GM19239 (cell line): ENCODE results near the gene IGF2BP2.
A peak's percentile ranks its signal among the peaks of the same experiment; 100 is the strongest.
"Not testable (repeated sequence)": the region's sequence is repeated elsewhere in the genome, so short reads cannot be mapped to it uniquely, and the experiment has no call there.

ENCODE experiments used
- DNase-seq: peaks from one replicate; pipeline ENCODE4 v3.0.0; 2011; ENCODE audit warnings: low spot score; ENCODE audit not compliant: insufficient read length
- FAIRE-seq: peaks from 2 replicates; lab custom pipeline; 2011; peaks lifted over from hg19 to GRCh38; lab: Jason Lieb, UNC

IGF2BP2 gene

DNA sequence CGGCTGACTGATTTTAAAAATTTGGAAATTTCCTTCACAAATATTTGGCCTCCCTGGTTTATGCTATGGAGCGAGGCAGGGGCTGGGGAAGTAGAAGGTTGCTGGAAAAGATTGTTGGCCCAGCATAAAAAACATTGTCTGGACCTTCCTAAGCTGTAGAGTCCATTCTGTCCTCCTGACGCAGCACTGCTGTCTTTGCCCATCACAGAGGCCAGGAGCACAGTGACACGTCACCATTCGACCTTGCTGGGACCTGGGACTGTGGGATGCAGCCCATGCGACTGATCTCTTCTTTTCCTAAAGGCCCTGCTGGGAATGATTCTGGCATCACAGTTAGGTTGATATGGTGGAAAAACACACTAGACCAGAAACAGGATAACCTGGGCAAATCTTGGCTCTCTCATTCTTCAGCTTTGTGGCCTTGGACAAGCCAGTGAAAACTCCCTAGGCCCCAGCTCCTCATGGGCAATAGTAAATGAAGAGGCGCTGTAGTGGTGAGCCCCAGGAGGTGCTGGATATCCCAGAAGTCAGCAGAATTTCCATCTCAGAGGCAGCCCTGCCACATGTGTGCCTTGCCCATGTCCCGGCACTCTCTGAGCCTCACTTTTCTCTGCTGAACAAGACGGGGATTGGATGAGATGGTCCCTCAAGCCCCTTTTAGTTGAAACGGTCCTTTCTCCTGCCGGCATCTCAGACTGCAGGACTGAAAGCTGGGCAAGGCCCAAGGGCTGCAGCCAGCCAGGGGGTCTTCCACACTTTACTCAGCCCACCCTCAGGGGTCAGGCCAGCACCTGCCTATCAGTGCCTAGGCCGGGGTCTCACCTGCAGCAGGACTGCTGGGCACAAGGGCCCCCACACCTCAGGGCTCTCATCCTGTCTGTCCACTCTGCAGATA is 169.2 kb downstream of the IGF2BP2 start:
- DNase-seq (no peak), FAIRE-seq (no peak)

DNA sequence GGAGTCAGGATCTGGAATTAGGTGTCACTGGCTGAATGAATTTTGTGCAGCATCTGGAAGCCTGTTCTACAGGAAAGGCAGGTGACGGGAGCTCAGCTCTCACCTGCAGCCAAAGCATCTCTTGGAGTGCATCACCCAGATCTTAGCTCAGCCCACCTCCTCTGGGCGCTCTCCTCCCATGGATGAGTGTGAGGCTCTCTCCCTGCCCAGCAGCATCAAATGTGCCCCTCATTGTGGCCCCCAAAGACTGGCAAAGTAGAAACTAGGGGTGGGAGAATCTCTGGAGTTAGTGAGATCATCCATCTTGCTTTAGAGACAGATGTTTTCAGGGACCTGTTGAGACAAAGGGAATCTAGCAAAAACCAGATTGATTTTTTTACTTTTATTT is 170.1 kb downstream of the IGF2BP2 start:
- FAIRE-seq, result no peak

DNA sequence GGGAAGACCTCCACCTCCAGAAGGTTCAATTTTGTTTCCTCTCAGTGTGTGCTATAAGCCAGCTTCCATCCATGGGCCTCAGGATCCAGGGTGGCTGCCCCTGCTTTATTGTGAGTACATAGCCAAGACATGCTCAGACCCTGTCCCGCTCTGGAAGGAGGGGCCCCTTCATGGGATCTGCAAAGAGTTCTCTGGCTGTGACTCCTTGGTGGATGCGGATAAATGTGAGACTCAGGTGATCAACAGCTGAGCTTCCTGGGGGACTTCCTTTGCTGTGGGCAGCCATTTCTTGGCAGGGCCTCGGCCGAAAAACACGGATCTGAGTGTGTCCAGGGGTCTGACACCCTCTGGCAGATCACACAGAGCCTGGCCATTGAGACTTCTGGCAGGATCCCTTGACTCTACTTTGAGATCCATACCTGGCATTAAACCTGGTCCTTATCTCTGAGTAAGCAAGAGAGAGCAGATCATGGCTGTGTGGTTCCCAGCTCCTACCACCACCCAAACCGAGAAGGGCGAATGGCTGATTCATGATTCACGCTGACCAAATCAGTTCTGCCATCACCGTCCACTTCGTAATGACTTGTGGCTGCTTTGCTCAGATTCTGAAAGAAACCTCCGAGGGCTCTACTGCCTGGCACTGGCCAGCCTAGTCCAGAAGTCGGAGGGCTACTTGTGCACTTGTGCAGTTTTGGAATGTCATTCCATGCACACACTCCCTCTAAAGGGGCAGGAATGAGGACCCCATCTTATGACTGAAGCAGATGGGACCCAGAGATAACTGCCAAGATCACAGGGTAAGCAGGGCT is 170.7 kb downstream of the IGF2BP2 start:
- DNase-seq (no peak), FAIRE-seq (no peak)

More for the DNA sequence above, 170.1 kb downstream of the IGF2BP2 start:
- DNase-seq, result no peak

DNA sequence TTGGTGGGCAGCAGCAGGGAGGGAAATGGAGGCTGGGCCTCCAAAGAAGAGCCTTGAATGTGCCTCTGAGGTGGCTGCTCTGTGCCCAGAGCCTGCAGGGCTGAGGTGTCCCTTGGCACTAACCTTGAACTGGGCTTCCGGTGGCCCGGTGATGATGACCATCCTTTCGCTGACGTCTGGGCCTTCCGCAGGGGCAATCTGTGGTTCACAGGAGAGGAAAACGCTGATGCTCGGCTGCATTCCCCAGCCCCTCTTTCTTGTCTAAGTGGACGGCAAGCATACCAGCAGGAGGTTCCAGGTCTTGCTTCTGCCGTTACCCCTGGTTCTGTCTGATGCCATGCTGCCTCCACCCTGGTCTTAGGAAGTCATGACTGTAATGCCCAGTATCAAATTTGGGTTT is 172.9 kb downstream of the IGF2BP2 start:
- no peak for DNase-seq
- no peak for FAIRE-seq

DNA sequence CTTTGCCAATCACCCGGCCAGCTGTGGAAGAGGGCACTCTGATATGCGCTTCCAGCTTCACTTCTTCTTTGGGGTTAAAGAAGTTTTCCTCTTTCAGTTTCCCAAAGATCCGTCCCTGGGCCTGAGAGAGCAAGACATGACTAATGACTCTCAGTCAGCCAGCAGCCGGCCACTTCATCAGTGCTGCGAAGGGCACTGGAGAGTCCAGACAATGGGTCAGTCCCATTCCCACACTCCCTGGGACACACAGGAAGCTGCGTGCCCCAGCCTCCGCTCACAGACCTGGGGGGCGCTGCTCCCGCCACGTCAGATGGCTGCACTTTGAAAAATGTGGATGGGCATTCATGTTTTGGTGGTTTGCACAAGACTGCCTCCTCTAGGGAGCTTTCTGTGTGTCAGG is 175.4 kb downstream of the IGF2BP2 start:
- FAIRE-seq, result no peak
- no peak for DNase-seq

- DNase-seq (no peak), FAIRE-seq (no peak)
Observed at GRCh38 chr3:185648396-185648795, 176.4 kb downstream of the IGF2BP2 start.

- no peak for FAIRE-seq
Observed at GRCh38 chr3:185647880-185648210, 177.0 kb downstream of the IGF2BP2 start.

GRCh38 chr3:185647134-185647879 is 177.5 kb downstream of the IGF2BP2 start:
- no peak for FAIRE-seq
- DNase-seq, result no peak

More at GRCh38 chr3:185647880-185648210, 177.0 kb downstream of the IGF2BP2 start:
- DNase-seq, result no peak

DNA sequence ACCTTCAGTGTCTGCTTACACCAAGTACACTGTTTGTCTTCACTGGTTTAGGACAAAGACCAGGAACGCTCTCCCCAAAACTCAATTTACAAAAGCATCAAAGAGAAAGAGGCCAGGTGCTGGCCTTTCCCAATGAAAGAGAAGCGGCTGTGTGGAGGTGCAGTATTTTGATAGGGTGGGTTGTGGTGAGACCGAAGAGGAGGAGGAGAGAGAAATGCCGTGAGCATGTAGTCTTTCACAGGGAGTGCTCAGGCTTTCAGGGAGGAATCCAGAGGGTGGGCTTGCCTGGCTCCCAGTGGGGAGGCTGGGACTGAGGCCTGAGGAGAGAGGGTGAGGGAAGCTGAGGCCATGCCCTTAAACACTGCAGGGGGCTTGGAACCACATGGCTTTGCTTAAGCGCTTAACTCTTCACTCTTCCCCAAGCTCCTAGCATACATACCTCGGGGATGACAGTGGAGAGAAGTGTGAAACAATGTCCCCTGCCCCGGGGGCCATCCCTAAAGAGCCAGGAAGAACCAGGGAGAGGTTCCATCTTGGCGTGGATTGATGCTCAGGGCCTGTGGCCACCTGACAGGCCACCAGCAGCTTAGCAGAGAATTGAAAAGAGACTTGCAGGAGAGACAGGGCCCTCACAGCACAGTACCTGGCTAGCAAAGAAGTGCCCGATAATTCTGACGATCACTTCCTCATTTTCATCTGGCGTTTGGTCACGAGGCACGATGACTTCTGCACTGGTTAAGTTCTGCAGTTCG is 178.3 kb downstream of the IGF2BP2 start:
- no peak for FAIRE-seq
- DNase-seq, result no peak

- no peak for DNase-seq
- FAIRE-seq, result no peak
Observed at GRCh38 chr3:185645596-185646381, 179.1 kb downstream of the IGF2BP2 start.

- not testable (repeated sequence) for FAIRE-seq
Observed at GRCh38 chr3:185645191-185645590, 179.7 kb downstream of the IGF2BP2 start.

DNA sequence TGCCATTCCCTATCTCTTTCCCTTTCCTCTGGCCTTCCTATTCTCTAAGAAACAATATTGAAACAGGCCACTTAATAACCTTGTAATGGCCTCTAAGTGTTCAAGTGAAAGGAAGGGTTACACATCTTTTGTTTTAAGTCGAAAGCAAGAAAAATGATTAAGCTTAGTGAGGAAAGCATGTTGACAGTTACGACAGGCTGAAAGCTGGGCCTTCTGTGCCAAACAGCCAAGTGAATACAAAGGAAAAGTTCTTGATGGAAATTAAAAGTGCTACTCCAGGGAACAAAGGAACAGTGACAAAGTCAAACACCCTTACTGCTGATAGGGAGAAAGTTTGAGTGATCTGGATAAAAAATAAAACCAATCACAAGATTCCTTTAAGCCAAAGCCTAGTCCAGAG is 184.5 kb downstream of the IGF2BP2 start:
- no peak for DNase-seq
- FAIRE-seq, result no peak

More at GRCh38 chr3:185645191-185645590, 179.7 kb downstream of the IGF2BP2 start:
- DNase-seq, result not testable (repeated sequence)

GRCh38 chr3:185639632-185640206 is 185.1 kb downstream of the IGF2BP2 start:
- no peak for DNase-seq
- FAIRE-seq, result no peak

GRCh38 chr3:185638651-185639050 is 186.2 kb downstream of the IGF2BP2 start:
- not testable (repeated sequence) for DNase-seq, FAIRE-seq

GRCh38 chr3:185637388-185637787 is 187.5 kb downstream of the IGF2BP2 start:
- DNase-seq, result no peak
- FAIRE-seq, result no peak

- peak; percentile 8 for FAIRE-seq
Observed at GRCh38 chr3:185632996-185633395, 191.8 kb downstream of the IGF2BP2 start.

DNA sequence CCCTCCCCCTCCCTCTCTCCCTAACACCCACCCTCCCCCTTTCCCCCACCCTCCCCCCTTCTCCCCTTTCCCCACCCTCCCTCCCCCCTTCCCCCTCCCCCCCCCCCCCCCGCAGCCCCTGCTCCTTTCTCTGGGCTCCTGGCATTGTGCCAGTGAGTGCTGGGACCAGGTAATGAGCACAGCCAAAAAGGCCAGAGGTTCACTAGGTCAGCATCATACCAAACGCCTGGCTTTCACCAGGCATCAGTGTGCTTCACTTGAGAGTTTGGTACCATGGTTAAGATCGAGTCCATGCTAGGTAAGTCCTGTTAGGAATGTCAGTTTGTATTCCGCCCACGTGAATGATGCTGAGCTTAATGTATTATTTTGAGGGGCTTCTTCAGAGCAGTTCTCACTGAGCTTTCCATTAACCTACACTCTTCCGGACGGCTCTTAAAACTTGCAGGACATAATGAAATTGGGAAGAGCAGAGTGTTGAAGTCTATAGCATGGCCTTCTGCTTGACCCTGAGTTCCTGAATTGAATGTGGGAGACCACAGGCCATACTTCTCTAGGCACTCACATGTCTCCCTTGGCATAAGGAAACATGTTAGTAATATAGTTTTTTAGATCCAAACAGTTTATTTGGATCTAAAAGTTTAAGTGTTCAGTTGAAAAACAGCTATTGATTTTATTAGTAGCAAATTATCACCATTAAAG is 193.2 kb downstream of the IGF2BP2 start:
- FAIRE-seq (no peak), DNase-seq (no peak)

More at GRCh38 chr3:185632996-185633395, 191.8 kb downstream of the IGF2BP2 start:
- no peak for DNase-seq

DNA sequence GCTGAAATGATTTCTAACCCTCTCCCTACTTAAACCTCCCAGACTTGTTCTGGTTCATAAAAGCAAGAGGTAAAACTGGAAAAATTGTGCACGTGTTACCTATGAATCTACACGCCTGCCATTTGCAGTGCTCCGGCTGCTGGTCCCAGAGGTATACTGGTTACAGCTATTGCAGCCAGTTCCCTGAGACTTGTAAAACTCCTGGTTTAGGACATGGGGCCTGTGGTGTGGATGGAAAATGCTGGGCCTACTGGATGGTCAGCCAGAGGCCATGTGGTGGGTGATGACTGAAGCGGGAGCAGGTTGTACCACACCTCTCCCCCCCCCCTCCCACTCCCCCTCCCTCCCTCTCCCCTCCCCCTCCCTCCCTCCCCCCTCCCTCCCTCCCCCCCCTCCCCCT is 193.7 kb downstream of the IGF2BP2 start:
- no peak for DNase-seq
- FAIRE-seq, result no peak
